GM03348 (cell line): ENCODE measurements around the gene ARHGAP23.

Source experiments
- DNase-seq: peaks from one replicate; pipeline ENCODE4 v3.0.0; 2012; ENCODE audit warnings: low spot score

The ARHGAP23 gene

GRCh38 chr17:38549285-38549684 is 121.0 kb downstream of the ARHGAP23 start:
- DNase-seq: no peak

DNA sequence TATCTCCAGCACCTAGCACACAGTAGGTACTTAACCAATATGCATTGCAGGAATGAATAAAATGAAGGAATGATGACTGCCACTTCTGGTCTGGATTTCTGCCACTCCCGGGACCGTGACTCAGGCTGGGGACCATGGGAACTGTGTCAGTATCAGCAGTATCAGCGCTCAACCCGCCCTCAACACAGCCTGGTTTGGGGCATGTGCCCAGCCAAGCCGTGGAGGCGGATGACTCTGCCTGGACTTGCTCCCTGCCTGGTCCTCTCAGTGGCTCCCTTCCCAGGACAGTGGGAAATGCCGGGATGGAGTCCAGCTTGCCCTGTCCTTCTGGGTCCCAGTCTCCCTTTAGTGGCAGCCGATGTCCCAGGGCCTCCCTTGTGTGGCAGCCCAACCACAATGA is 122.4 kb downstream of the ARHGAP23 start:
- DNase-seq: peak; percentile 76

DNA sequence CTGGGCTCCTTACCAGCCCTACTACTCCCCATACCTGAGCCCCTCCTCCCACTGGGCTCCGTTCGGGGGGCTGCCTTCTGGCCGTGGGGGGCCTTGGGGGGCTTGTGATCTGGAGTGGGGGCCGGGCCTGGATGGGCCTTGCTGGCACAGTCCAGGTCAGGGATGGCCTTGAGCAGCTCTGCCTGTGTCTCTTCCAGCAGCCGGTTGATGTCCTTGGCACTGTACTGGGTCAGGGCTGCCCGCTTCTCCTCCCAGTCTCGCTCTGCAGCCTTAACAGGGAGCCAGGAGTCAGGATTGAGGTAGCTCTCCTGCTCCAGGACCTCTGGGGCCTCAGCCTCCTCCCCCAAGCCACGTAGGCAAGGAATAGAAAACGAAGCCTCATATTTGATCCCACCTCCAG is 122.9 kb downstream of the ARHGAP23 start:
- no peak for DNase-seq

DNA sequence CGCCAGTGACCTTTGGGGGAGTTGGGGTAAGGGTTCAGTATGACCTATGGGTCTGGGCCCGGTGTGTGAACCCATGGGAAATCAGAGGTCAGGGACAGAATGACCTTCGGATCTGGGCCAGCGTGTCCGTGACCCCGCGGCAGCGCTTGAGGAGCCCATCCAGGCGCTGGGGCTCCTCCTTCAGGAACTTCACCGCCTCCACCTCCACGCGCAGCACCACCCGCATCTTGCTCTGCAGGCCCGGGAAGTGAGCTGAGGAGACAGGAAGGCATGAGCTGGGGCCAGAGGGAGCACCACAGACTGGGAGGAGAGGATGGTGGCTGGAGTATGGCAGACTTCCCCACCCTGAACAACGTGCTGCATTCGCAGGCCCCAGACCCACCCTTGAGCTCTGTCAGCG is 124.1 kb downstream of the ARHGAP23 start:
- no peak for DNase-seq

DNA sequence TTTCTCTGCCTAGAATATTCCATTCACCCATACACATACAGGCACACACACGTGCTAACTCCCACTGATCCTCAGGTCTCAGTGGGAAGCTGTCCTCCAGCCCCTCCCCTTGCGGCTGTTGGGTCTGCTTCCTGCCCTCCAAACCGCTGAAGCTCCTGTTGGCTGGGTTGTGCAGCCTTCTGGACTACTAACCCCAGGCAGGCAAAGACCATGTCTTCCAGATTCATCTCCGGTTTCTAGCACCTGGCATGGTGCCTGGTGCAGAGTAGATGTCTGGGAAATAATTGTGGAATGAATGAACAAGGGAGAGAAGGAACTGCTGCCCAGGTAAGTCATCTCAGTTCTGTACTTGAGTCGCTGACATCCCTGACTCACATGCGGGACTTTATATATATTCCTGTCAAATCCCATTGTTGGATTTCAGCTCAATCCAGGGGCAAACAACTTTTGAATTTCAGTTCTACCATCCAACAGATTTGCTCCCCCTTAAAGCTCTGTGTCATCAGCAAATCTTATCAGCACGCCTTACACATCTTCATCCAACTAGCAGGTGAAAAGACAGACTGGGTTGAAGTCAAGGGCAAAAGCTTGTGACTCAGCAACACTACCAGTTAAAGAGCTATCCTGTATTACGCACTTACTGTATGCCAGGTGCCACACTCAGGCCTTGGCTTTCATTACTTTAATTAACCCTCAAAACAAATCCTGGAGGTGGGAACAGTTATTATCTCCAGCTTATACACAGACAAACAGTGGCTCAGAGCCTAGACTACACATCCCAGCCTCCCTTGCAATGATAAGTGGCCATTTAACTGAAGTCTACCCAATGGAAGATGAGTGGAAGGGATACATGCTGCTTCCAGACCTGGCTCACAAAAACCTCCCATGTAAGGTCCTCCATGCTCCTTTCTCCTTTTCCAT is 126.4 kb downstream of the ARHGAP23 start:
- DNase-seq: no peak

- DNase-seq: no peak
These were observed 128.0 kb downstream of the ARHGAP23 start for GRCh38 chr17:38556239-38556638.

- DNase-seq: no peak
These were observed 129.1 kb downstream of the ARHGAP23 start for GRCh38 chr17:38557396-38557795.

GRCh38 chr17:38557836-38558727 is 129.8 kb downstream of the ARHGAP23 start:
- peak; percentile 98 for DNase-seq

DNA sequence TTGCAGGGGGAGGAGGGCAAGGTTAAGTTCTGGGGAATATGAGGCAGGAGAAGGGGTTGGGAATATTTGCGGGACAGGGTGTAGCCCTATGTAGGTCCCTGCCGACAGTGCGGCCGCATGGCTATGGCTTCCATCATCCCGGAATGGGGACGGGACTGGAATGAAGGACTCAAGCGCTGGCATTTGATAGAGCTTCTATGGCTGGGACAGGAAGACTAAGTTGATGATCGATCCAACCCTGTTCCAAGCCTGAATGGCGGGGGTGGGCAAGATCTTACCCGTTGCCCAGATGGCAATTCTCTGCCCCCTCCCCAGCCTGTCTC is 130.4 kb downstream of the ARHGAP23 start:
- no peak for DNase-seq

- DNase-seq: no peak
These were observed 131.0 kb downstream of the ARHGAP23 start for GRCh38 chr17:38559051-38559879.

GRCh38 chr17:38559880-38560230 is 131.6 kb downstream of the ARHGAP23 start:
- no peak for DNase-seq

GRCh38 chr17:38560503-38561318 is 132.4 kb downstream of the ARHGAP23 start:
- DNase-seq: peak; percentile 51

GRCh38 chr17:38561416-38562214 is 133.4 kb downstream of the ARHGAP23 start:
- DNase-seq: no peak
